COR-L47 (cell line): ENCODE data around the gene RNF125.
"Not testable (repeated sequence)": the region's sequence is repeated elsewhere in the genome, so short reads cannot be mapped to it uniquely, and the experiment has no call there.

Experiments
- DNase-seq: peaks from one replicate; lab custom pipeline; 2025; lab: John Stamatoyannopoulos, UW

Gene RNF125

DNA sequence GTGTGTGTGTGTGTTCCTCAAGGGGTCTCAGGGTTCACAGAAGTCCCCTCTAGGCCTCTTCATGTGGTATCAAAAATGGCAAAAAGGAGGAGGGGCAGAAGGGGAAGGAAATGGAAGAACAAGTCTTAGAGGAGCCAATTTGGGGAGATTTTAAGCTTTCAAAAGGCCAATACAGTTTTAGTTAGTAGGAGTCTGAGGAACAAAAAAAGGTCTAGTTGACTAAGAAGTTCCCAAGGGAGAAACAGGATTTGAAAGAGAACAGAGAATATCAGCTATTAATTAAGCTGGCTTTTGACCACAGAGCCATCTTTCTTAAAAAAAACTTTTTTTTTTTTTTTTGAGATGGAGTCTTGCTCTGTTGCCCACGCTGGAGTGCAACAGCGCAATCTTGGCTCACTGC lies 7.1 kb downstream of the RNF125 start:
- no peak for DNase-seq

GRCh38 chr18:32026491-32027086 lies 8.0 kb downstream of the RNF125 start:
- no peak for DNase-seq

GRCh38 chr18:32029558-32029957 lies 10.9 kb downstream of the RNF125 start:
- no peak for DNase-seq

DNA sequence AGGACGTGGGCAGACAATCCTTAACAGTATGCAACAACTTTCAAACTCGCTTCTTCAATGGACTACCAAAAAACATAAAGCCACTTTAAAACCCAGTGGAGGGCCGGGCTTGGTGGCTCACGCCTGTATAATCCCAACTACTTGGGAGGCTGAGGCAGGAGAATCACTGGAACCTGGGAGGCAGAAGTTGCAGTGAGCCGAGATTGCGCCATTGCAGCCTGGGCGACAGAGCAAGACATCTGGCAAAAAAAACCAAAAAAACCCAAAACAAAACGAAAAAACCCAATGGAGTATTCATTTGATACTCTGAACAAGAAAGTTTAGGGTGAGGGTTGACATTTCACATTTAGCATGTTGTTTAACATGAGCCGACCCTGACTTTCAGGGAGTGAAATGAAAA lies 14.0 kb downstream of the RNF125 start:
- no peak for DNase-seq

- DNase-seq = no peak
Measured at GRCh38 chr18:32036506-32037180, 18.0 kb downstream of the RNF125 start.

DNA sequence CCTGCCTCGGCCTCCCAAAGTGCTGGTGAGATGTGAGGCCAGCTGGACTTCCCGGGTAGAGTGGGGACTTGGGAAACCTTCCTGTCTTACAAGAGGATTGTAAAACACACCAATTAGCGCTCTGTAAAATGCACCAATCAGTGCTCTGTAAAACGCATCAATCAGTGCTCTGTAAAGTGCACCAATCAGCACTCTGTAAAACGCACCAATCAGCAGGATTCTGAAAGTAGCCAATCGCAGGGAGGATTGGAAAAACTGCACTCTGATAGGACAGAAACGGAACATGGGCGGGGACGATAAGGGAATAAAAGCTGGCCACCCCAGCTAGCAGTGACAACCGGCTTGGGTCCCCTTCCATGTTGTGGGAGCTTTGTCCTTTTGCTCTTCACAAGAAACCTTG lies 19.0 kb downstream of the RNF125 start:
- no peak for DNase-seq

- DNase-seq = no peak
Measured at GRCh38 chr18:32040936-32041335, 22.3 kb downstream of the RNF125 start.

GRCh38 chr18:32042337-32042736 lies 23.7 kb downstream of the RNF125 start:
- DNase-seq = no peak

DNA sequence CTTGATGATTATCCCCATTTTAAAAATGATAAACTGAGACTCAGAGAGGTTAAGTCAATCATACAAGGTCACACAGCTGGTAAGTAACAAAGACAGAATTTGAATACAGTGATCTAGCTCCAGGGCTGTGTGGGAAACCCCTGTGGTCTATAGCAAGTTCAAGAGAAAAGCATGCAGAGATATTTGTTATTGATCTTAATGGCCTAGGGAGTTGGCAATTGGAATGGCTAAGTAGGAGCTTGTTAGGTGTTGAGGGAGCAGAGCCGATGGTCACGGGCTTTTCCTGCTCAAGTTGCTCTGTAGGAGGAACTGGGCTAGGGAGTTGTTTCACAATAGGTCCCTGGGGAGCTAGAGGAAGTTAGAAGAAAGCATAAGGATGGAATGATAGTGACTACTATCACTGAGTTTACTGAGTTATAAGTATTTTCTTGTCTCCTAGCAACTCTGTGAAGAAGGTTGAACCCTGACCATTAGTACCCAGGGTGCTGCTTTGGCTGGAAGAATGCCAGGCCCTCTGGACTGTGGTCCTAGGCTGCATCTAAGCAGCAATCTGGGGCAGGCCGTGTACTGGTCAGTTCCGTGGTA lies 30.0 kb downstream of the RNF125 start:
- no peak for DNase-seq

GRCh38 chr18:32049393-32050171 lies 31.0 kb downstream of the RNF125 start:
- DNase-seq = no peak

- peak; percentile 20 for DNase-seq
Measured at GRCh38 chr18:32056613-32057358, 38.2 kb downstream of the RNF125 start.

DNA sequence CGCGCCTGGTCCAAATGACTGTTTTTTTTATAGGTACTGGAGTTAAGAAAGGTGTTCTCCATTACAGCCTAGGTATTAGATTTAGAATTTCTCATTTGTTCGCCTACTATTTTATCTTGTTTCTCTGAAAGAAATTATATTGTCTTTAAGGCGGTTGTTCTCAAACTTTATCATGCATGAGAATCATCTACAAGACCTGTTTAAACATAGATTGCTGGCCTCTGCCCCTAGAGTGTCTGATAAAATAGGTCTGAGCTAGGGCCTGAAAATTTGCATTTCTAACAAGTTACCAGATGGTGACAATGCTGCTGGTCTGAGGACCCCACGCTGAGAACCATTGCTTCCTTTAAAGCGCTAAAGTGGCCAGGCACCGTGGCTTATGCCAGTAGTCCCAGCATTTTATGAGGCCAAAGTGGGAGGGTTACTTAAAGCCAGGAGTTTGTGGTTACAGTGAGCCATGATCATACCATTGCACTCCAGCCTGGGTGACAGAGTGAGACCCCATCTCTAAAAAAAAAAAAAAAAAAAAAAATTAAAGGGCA lies 39.1 kb downstream of the RNF125 start:
- no peak for DNase-seq

DNA sequence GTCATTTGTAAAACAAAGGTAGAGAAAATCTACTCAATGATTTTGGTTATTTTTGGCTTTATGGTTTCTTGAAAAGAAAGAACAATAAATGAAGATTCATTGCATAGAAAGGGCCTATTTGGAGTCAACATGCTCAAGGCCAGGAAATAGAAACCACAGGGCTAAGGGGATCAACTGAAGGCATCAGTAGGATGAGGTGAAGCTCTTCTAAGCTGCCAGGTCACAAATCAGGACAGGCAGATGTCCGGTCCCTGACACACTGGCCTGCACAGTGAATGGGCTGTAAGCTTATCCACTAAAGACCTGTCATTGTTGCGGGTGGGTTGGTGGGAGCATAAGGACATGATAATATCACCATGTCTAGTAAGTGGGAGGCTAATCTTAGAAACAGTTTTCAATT lies 41.4 kb downstream of the RNF125 start:
- DNase-seq = no peak

DNA sequence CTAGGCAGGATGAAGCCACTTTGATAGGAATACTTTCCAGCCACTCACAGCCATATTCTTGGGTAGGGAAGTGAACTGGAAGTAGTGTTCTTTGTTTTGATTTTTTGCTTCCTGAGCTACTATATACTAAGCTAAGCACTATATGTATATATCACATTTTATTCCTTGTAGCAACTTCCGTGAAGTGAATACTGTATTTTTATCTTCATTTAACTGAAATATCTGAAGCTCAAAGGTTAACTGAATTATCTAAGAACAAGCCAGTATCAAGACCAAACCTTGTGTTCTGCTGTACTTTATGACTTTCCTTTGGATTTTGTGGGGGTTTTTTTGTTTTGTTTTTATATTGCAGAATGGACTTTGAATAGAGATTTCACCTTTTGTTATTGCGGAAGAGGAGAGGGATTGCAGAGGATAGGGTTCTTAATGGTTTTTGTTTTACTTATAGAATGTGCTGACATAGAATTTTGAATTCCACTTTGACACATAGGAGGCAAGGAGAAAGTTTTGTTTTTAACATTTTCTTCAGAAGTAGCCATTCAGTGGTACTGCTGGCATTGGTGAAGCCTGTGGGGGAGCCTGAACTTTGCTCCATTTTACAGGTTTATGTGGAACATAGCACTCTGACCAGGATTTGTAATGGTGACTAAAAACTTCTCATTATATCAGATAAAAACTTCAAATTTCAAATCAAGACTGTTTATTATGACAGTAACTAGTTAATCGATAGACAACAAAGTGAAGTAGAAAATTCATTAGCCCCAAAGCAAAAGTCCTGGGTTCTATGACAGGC lies 48.9 kb downstream of the RNF125 start:
- no peak for DNase-seq

- DNase-seq = no peak
Measured at GRCh38 chr18:32072321-32072720, 53.7 kb downstream of the RNF125 start.

DNA sequence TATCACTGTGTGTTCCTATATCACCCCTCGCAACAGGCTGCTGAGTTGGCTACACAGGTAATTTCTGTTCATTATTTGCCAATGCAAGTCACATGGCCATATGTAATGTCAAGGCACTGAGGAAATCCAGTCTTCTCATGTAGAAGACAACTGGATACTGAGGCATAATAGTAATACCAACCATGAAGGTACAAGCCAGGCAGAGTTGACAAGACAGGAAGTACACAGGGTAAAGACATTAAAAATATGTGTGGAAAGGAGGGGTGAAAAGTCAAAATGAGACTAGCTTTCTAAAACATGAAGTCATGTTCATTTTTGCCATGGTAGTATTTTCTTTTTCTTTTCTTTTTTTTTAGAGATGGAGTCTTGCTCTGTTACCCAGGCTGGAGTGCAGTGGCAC lies 55.6 kb downstream of the RNF125 start:
- DNase-seq = no peak

GRCh38 chr18:32078845-32079244 lies 60.2 kb downstream of the RNF125 start:
- DNase-seq = no peak

DNA sequence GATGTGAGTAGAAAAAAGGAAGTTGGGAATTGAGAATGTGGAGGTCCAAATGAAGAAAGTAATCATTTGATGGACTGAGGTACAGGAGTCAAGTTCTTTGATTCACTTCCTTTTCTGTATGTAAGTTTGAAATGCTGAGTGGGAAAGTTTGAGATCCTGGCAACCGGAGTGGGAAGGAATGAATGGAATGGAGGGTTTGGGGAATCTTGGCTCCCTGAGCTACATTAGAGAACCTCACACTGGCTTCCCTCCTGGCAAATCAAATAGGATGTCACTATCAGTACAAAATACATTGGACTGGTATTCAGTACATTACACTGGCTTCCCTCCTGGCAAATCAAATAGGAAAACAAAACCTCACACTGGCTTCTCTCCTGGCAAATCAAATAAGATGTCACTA lies 63.3 kb downstream of the RNF125 start:
- DNase-seq = no peak

DNA sequence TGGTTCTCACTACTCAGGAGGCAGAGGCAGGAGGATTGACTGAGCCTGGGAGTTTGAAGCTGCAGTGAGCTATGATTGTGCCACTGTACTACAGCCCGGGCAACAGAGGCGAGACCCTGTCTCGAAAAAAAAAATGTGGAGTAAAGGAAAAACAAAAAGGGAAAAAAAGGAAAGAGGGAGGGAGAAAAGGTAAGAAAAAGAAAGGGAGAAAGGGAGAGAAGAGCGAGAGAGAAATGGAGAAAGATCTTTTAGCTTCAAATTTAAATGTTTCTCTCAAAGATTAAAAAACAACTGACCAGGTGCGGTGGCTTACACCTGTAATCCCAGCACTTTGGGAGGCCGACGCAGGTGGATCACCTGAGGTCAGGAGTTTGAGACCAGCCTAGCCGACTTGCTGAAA lies 65.2 kb downstream of the RNF125 start:
- DNase-seq = no peak

- no peak for DNase-seq
Measured at GRCh38 chr18:32086881-32087280, 68.3 kb downstream of the RNF125 start.

DNA sequence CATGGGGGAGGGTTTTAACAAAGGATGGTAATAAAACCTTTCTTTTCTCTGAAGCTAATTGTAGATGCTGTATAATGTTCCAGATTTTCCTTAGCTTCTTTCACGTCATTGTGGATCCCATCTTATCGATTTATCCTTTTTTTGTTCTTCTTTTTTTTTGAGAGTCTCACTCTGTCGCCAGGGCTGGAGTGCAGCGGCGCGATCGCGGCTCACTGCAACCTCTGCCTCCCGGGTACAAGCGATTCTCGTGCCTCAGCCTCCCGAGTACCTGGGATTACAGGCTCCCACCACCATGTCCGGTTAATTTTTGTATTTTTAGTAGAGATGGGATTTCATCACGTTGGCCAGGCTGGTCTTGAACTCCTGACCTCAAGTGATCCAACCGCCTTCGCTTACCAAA lies 72.2 kb downstream of the RNF125 start:
- DNase-seq = not testable (repeated sequence)
